NCI-H748 treated with DMSO at 0.1 percent for 48 hours (cell line): Measurements from ENCODE around the gene TAF6L.
"Not testable (repeated sequence)": the region's sequence is repeated elsewhere in the genome, so short reads cannot be mapped to it uniquely, and the experiment has no call there.

Source experiments
- DNase-seq: peaks from one replicate; lab custom pipeline; 2025; lab: John Stamatoyannopoulos, UW

Gene TAF6L, protein sequence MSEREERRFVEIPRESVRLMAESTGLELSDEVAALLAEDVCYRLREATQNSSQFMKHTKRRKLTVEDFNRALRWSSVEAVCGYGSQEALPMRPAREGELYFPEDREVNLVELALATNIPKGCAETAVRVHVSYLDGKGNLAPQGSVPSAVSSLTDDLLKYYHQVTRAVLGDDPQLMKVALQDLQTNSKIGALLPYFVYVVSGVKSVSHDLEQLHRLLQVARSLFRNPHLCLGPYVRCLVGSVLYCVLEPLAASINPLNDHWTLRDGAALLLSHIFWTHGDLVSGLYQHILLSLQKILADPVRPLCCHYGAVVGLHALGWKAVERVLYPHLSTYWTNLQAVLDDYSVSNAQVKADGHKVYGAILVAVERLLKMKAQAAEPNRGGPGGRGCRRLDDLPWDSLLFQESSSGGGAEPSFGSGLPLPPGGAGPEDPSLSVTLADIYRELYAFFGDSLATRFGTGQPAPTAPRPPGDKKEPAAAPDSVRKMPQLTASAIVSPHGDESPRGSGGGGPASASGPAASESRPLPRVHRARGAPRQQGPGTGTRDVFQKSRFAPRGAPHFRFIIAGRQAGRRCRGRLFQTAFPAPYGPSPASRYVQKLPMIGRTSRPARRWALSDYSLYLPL

DNA sequence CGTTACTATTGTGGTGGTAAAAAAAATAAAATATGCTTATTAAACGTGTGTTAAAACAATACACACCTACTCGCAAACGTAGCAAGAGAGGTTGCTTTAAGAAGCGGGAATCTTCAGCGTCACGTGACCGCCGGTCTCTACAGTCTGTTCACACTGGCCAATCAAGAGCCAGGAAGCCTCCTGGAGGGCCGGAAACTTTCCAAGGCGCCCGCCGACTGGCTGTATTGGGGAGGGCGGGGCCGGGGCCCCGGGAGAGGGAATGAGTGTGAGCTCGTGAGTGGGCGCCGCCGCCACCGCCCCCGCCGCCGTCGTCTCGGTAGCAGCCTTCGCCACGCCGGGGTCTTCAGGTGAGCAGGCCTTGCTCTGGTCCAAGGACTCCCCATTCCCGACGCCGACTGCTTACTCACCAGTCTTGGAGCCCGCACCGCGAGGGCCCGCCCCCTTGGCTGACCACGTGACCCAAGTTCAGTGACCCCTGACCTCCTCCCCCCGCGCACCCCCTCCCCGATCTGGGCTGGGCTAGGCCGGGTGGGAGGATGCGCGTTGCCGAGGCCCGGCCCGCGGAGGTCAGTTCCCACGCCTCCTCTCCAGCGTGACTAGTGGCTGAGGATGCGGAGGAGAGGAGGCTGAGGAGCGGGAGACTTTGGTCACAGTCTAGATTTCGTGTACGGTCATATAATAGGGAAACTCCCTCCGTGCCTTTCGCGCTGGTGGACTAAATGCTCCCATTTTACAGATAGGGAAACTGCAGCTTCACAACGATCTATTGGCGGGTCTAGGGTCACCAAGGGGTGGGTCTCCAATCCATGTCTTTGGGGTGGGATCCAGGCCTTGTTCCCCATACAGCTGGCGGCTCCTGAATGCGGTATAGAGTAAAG is at the start of gene TAF6L:
TSS of gene TAF6L (plus strand) at position 253 of the 878 bp plus-strand sequence. CDS start 4,388 bp downstream, outside the sequence.
- DNase-seq, result peak; percentile 90

- no peak for DNase-seq
Observed at GRCh38 chr11:62721994-62722393, 49.2 kb upstream of the TAF6L start.

DNA sequence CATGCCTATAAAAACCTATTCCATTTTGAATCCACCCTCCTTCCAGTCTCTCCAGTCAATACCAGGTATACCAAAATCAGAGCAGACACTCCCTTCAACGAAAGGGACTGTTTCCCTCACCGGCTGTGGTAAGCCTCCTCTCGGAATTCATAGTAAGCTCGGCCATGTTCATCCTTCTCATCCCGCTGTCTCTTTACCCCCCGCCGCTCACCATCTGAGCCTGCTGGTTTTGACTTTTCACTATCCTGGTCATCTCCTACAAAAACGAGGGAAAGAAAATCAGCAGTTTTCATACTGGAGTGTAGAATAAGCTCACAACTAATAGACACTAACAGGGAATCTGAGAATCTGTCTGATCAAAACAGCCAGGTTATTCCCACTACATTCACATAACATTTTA is 47.0 kb upstream of the TAF6L start:
- no peak for DNase-seq

GRCh38 chr11:62725646-62726045 is 45.5 kb upstream of the TAF6L start:
- DNase-seq, result no peak

DNA sequence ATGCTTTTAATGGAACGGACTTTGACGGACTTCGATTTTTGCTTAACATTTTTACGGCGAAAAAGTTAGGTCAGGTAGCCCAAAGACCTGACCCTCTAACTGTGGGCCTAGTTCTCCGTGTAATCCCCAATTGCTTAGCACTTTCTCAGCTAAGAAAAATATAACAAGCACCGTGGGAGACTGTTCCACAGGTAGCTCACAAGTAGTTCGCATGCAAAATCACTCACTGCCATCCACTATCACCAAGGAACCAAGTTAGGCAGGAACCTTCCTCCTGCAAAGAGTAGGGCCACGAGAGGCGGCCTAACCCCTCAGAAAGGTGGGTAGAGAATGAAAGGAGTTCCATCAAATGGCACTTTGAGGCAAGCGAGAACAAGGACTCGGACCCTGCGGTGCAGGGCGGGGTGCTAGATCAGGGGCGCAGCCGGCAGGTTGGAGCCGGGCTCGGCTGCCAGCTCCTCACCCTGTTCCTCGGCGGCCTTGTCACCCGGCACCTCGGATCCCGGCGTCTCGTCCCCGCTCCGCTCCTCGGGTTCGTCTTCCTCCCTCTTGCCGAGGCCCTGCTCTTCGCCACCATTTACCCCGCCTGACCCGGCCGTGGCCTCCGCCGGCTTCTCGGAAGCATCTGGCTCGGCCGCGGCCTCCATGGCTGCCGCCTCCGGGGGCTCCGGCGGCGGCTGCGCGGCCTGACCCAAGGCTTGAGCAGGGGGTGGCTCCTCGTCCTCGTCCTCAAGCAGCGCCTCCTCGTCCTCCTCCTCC is 44.9 kb upstream of the TAF6L start:
- no peak for DNase-seq

DNA sequence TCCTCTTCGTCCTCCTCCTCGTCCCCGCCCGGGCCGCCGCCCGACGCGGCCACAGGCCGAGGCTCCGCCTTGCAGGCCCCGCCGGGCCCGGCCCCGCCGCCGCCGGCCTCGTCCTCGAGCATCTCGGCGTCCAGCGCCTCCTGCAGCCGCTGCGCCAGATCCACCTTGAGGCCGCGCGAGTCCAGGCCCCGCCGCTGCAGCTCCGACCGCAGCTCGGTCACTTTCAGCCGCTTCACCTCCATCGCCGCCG is 44.4 kb upstream of the TAF6L start:
- DNase-seq, result no peak

DNA sequence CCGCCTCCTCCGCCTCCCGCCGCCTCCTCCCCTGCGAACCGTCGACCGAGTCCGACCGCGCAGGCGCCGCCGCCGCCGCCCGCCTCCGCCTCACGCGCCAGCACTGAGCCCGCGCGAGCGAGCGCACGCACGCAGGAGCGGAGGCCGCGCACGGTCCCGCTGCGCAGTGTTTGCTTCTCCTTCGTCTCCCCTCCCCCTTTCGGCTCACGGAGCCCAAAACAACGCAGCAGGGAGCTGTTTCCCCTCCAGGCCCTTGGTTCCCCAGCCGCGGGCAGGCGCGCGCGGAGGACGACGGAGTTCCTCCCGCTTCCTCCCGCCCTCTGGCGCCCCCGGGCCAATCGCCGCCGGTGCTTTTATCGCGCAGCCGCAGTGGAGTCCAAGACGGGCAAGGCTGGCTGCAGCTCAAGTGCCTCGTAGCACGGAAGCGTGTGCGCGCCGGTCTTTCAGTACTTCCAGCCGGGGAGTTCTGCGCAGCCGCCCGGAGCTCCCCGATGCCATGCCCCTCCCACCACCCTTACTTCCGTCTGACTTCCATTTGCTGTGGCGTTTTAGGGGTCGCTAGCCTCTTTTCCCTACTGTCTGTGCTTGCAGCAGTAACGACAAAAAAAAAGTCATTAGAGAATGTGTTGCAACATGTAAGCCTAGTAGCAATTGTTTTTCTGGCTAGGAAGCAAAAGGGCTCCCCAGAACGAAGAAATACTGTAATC is 43.9 kb upstream of the TAF6L start, which contains the start of gene HNRNPUL2:
TSS of gene HNRNPUL2 (minus strand) at position 293 of the 707 bp plus-strand sequence. CDS start 301 bp downstream, outside the sequence.
- peak; percentile 98 for DNase-seq

DNA sequence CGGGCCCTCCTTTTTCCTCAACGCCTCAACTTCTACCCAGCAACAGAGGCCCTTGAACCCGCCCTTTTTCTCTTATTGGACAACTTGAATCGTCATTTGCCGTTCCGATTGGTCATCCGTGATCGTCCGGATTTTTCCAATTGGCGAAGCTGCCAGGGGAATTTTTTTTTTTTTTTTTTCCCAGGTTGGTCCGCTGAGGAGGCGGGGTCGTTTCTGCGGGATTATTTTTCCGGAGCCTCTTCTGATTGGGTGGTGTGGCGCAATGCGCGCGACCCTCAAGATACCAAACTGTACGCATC is 43.4 kb upstream of the TAF6L start:
- DNase-seq, result peak; percentile 97

GRCh38 chr11:62728171-62728988 is 42.8 kb upstream of the TAF6L start, which contains the start of gene TTC9C:
Gene TTC9C (plus strand): TSS chr11:62728486. CDS start chr11:62728849, 363 bp downstream.
- peak; percentile 61 for DNase-seq

GRCh38 chr11:62730076-62730475 is 41.1 kb upstream of the TAF6L start:
- DNase-seq, result not testable (repeated sequence)

DNA sequence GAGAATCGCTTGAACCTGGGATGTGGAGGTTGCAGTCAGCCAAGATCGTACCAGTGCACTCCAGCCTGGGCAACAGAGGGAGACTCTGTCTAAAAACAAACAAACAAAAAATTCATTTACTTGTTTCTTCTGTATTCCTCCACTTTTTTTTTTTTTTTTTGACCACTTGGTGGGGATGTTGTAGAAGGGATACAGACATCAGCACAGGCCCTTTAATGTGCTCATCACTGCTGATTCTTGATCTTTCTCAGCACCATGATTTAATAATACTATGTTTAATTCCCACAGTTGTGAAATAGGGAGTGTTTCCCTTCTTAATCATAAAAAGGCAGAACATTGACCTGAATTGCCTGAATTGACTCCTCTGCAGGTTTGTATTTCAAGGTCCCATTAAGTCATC is 38.4 kb upstream of the TAF6L start:
- no peak for DNase-seq

GRCh38 chr11:62737196-62737595 is 34.0 kb upstream of the TAF6L start:
- no peak for DNase-seq

DNA sequence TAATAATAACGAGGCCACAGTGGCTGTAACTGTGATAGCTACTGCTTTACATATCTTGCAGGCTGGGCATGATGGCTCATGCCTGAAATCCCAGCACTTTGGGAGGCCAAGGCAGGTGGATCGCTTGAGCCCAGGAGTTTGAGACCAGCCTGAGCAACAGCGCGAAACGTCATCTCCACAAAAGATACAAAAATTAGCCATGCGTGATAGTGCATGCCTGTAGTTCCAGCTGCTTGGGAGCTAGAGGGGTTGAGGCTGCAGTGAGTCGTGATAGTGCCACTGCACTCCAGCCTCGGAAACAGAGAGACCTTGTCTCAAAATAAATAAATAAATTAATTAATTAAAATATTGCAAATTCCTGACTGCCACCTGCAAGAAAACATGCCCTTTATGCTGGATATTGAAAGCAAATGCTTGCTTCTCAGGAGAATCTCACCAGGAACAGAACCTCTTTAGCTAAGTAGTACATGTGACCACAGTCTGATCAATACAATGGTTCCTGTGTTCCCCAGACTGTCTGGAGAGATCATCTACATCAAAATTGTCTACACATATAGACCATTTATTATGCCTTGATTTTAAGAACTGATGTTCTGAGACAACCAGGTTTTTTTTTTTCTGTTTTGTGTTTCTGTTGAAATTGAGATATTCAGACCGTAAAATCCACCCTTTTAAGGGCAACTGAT is 23.6 kb upstream of the TAF6L start:
- DNase-seq, result no peak

- not testable (repeated sequence) for DNase-seq
Observed at GRCh38 chr11:62749931-62750330, 21.3 kb upstream of the TAF6L start.

GRCh38 chr11:62752177-62752785 is 18.9 kb upstream of the TAF6L start:
- no peak for DNase-seq

GRCh38 chr11:62752994-62753735 is 18.0 kb upstream of the TAF6L start:
- DNase-seq, result no peak

DNA sequence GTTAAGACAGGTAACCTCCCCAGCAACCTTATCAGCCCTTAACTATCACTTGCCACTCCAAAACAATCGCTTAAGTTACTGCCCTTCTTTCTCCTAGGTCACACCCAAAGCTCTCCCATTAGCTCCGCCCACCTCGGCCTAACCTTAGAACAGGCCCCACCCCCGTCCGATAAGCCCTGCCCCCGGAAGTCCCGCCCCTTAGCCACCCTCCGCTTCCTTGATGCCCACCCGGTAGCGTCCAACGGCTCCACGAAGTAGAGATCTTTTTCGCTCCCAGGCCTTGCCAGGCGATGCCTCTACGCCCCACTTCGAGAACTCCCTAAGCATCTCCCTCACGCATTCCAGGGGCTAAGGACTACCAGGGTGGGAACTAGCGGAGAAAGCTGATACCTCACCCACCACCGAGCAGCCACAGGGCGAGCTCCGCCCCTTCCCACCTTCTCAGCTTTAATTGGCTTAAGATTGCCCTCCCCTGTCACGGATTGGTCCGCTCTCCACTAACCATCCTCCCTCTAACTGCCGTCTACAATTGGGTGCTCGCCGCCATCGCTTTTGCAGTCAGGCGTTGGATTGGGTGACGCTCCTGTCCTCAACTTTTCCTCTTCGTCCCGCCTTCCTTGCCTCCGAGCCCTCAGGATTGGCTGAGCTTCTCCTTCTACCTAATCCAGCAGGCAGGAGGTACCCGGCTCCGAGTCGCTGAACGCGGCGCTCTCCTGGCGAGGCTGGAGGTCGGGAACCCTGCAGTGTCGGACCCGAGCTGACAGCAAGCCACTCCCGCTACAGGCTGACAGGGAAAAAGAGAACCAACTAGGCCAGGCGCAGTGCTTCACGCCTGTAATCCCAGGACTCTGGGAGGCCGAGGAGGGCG is 17.2 kb upstream of the TAF6L start, which contains the start of gene ZBTB3:
TSS of gene ZBTB3 (minus strand) at position 425 of the 868 bp plus-strand sequence. CDS start 496 bp downstream, outside the sequence.
- peak; percentile 99 for DNase-seq
